GM19099 (cell line): Measurements from ENCODE around the gene USP30.

Experiments used
- POLR2A ChIP-seq: IDR thresholded peaks from 3 replicates; pipeline ENCODE4 v1.6.1; 2011; ENCODE audit warnings: low read depth; ENCODE audit not compliant: insufficient read length; ENCODE audit errors: extremely low read depth

Gene USP30

GRCh38 chr12:109052414-109053323, at the start of gene USP30:
Gene USP30 (plus strand): TSS chr12:109052576. CDS start chr12:109052679, 103 bp downstream.
- peak; percentile 41 for TF ChIP-seq POLR2A

- TF ChIP-seq POLR2A = no peak
Measured at GRCh38 chr12:109004017-109004416, 48.4 kb upstream of the USP30 start.

GRCh38 chr12:109009766-109010165, 42.6 kb upstream of the USP30 start:
- no peak for TF ChIP-seq POLR2A

GRCh38 chr12:109010259-109010658, 42.1 kb upstream of the USP30 start:
- no peak for TF ChIP-seq POLR2A

GRCh38 chr12:109014984-109015765, 37.2 kb upstream of the USP30 start:
- no peak for TF ChIP-seq POLR2A

GRCh38 chr12:109016016-109016415, 36.4 kb upstream of the USP30 start:
- TF ChIP-seq POLR2A = no peak

- no peak for TF ChIP-seq POLR2A
Measured at GRCh38 chr12:109016978-109017377, 35.4 kb upstream of the USP30 start.

GRCh38 chr12:109018296-109018695, 34.1 kb upstream of the USP30 start:
- no peak for TF ChIP-seq POLR2A

- no peak for TF ChIP-seq POLR2A
Measured at GRCh38 chr12:109020146-109020795, 32.1 kb upstream of the USP30 start.

GRCh38 chr12:109020796-109021380, 31.5 kb upstream of the USP30 start, which contains the start of gene SVOP:
Gene SVOP (minus strand): TSS chr12:109021068. CDS start chr12:109020868, 200 bp downstream.
- TF ChIP-seq POLR2A = no peak

- no peak for TF ChIP-seq POLR2A
Measured at GRCh38 chr12:109027767-109028166, 24.6 kb upstream of the USP30 start.

- no peak for TF ChIP-seq POLR2A
Measured at GRCh38 chr12:109029411-109029810, 23.0 kb upstream of the USP30 start.

- TF ChIP-seq POLR2A = no peak
Measured at GRCh38 chr12:109033239-109034196, 18.9 kb upstream of the USP30 start.

- TF ChIP-seq POLR2A = no peak
Measured at GRCh38 chr12:109036975-109037374, 15.4 kb upstream of the USP30 start.
